ENCODE measurements around the gene OBP2A.
"Not testable (repeated sequence)": the region's sequence is repeated elsewhere in the genome, so short reads cannot be mapped to it uniquely, and the experiment has no call there.

OBP2A gene

DNA sequence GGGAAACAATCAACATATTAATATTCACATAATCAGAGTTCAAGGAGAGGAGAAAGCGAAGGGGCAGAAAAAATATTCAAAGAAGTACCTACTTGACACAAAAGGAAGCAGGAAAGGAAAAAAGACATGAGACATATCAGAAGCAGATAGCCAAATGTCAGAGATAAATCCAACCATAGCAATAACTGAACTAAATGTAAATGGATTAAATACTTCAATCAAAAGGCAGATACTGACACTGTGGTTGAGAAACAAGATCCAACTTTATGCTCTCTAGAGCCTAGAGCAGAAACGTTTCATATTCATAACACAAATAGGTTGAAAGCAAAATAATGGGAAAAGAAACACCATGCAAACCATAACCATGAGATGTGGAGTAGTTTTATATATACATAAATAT, 36.5 kb upstream of the OBP2A start:
- DNase-seq (ENCODE audit: low read depth, low spot score): no peak

- DNase-seq (ENCODE audit: low read depth, low spot score): no peak
Measured at GRCh38 chr9:135512241-135512603, 33.7 kb upstream of the OBP2A start.

- DNase-seq (ENCODE audit: low read depth, low spot score): no peak
Measured at GRCh38 chr9:135512904-135513303, 33.0 kb upstream of the OBP2A start.

DNA sequence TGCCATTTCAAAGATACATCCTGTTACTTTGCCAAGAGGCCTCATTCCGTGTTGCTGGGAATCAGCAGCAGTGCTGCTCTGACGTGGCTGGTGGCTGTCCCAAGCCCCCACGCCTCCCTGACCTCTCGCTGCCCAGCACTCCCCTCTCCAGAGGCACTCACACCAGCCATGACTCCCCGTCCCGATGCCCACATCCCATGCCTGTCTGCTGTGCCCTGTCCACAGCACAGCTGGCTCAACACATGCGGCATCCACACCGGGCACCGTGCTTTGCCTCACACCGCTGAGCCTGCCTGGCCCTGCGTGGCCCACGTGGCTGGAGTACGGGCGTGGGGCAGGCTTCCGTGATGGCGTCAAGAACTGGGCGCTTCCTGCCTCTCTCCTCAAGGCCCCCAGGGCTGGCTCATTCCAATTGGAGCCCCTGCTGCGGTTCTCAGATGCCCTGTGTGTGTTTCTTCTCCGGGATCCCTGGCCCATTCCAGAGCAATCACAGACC, 32.5 kb upstream of the OBP2A start:
- DNase-seq (ENCODE audit: low read depth, low spot score): no peak

GRCh38 chr9:135513906-135514305, 32.0 kb upstream of the OBP2A start:
- not testable (repeated sequence) for DNase-seq (ENCODE audit: low read depth, low spot score)

- no peak for DNase-seq (ENCODE audit: low read depth, low spot score)
Measured at GRCh38 chr9:135514342-135515082, 31.4 kb upstream of the OBP2A start.

- DNase-seq (ENCODE audit: low read depth, low spot score): no peak
Measured at GRCh38 chr9:135515083-135515951, 30.6 kb upstream of the OBP2A start.

- DNase-seq (ENCODE audit: low read depth, low spot score): no peak
Measured at GRCh38 chr9:135516132-135516860, 29.6 kb upstream of the OBP2A start.

- no peak for DNase-seq (ENCODE audit: low read depth, low spot score)
Measured at GRCh38 chr9:135517407-135517822, 28.5 kb upstream of the OBP2A start.

DNA sequence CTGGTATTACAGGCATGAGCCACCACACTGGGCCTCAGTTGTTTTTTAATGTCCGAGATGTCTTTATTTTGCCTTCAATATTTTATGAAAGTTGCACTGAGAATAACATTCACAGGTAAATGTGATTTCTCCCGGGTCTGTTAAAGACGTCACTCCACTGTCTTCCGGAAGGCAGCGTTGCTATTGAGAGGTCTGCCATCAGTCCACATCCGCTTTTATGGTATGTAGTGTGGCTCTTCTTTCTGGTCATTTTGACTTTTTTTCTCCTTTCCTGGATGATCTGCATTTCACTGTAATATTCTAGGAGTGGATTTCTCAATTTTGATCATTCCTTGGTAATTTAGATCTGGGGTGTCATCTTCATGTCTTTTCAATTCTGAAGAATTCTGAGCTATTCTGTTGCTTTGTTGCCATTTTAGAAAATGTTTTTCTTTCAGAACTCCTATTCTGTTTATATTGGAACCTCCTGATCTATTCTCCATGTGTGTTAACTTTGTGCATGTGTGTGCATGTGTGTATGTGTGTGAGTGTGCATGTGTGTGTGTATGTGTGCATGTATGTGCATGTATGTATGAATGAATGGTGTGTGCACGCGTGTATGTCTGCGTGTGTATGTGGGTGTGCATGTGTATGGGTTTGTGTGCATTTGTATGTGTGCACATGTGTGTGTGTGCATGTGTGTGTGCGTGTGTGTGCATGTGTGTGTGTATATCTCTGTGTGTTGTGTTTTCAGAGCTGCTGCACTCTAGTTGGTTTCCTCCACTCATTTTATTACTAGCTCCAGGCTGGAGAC, 26.6 kb upstream of the OBP2A start:
- DNase-seq (ENCODE audit: low read depth, low spot score): no peak

- DNase-seq (ENCODE audit: low read depth, low spot score): no peak
Measured at GRCh38 chr9:135520916-135521607, 24.9 kb upstream of the OBP2A start, which contains the start of gene LCN1. Gene LCN1, plus strand, starts transcription at chr9:135521440. Its CDS starts 58 bp downstream, at chr9:135521498.

- no peak for DNase-seq (ENCODE audit: low read depth, low spot score)
Measured at GRCh38 chr9:135521608-135522095, 24.3 kb upstream of the OBP2A start.

GRCh38 chr9:135522137-135522877, 23.6 kb upstream of the OBP2A start:
- DNase-seq (ENCODE audit: low read depth, low spot score): no peak

- DNase-seq (ENCODE audit: low read depth, low spot score): no peak
Measured at GRCh38 chr9:135522931-135523330, 23.0 kb upstream of the OBP2A start.

GRCh38 chr9:135523521-135524129, 22.3 kb upstream of the OBP2A start:
- no peak for DNase-seq (ENCODE audit: low read depth, low spot score)

GRCh38 chr9:135524130-135524861, 21.6 kb upstream of the OBP2A start:
- no peak for DNase-seq (ENCODE audit: low read depth, low spot score)

DNA sequence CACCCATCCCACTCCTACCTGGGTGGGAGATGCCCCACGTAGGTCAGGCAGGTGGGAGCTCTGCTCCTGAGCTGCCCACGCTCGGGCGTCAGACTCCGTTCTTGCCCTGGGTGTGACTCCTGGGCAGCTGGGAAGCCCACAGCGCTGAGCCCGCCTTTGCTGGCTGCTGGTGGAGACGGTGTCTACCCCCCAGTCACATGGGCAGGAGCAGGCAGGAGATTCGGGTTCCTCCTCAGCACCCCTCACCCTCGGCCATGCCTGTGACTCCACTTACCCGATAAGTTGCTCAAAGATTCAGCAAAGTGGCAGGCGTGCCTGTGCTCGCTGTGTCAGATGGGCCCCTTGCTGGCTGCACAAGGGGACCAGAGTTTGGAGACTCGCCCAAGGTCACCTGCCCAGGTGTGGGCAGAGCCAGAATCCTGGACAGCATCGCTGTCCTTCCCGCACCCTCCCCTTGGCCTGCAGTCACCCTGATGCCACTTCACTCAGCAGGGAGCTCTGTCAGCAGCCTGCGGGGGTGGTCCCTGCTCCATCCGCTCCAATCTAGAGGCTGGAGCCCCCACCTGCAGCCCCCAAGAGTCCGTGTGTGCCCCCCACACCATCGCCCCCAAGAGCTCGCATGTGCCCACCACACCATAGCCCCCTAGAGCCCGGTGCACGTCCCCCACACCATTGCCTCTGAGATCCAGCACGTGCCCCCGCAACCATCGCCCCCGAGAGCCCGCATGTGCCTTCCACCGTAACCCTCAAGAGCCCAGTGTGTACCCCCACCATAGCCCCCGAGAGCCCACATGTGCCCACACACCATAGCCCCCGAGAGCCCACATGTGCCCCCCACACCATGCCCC, 20.5 kb upstream of the OBP2A start:
- no peak for DNase-seq (ENCODE audit: low read depth, low spot score)

Measured in smooth muscle cell of the brain vasculature (primary cell).